B cell (primary cell): ENCODE results near the gene EMX1. TPM values are rescaled to one million over a fixed set of nuclear protein-coding genes. Genes with fewer than 3 reads are reported as not detected.

Experiments
- ATAC-seq: fragments of 200-7000 bp; cut with Tn5 transposase; one replicate; pipeline ENCODE4 v1.10.0; 2021; ENCODE audit warnings: low read depth, mild to moderate bottlenecking, moderate number of reproducible peaks, moderate library complexity
- CTCF ChIA-PET: fragments of 350-600 bp; sonication (Branson Sonifier 250); formaldehyde crosslinking; loops from one replicate; lab custom pipeline; 2021; ENCODE audit warnings: antibody characterized with exemption, inconsistent platforms; lab: Charles Lee
- POLR2A ChIA-PET: fragments of 350-600 bp; sonication (Branson Sonifier 250); formaldehyde crosslinking; loops from one replicate; lab custom pipeline; 2021; ENCODE audit warnings: antibody characterized with exemption; lab: Charles Lee
- DNase-seq: peaks from one replicate; pipeline ENCODE4 v3.0.0; 2013
- H2AFZ ChIP-seq: 2 replicates; pipeline ENCODE4 v1.6.1; 2012; ENCODE audit warnings: mild to moderate bottlenecking, low read depth, low read length; ENCODE audit not compliant: insufficient read depth, poor library complexity, severe bottlenecking
- H3K27ac ChIP-seq, 2 donors: 1 replicate in 1 of 2; 2 replicates in 1 of 2; pipeline ENCODE4 v1.5.1; 2012 to 2013; ENCODE audit warnings: low read length in 2 of 2, mild to moderate bottlenecking in 2 of 2, moderate library complexity in 1 of 2
- H3K27me3 ChIP-seq, 4 experiments: fragments of 200-600 bp in 1 of 4; sonication (generic) in 1 of 4; replicated peaks in 1 of 4; 1 replicate in 2 of 4; 2 replicates in 2 of 4; pipeline versions ENCODE4 v1.6.1 to v1.7.0; 2013 to 2016; ENCODE audit warnings: low read length in 3 of 4, mild to moderate bottlenecking in 2 of 4, mixed read lengths in 1 of 4, moderate library complexity in 1 of 4; ENCODE audit not compliant: insufficient read depth in 4 of 4, control insufficient read depth in 3 of 4; ENCODE audit errors: control extremely low read depth in 1 of 4
- H3K36me3 ChIP-seq, 2 experiments: replicated peaks in 1 of 2; 1 replicate in 1 of 2; 2 replicates in 1 of 2; pipeline versions ENCODE4 v1.6.1 to v1.7.1; 2013; ENCODE audit warnings: low read length in 1 of 2; ENCODE audit not compliant: insufficient read depth in 2 of 2, control insufficient read depth in 1 of 2; ENCODE audit errors: control extremely low read depth in 1 of 2, extremely low read depth in 1 of 2
- H3K4me1 ChIP-seq, 2 donors: fragments of 200-600 bp in 1 of 2; sonication (generic) in 1 of 2; 1 replicate in 1 of 2; 2 replicates in 1 of 2; pipeline versions ENCODE4 v1.5.1 to v1.6.1; 2013 to 2017; ENCODE audit warnings: low read length in 2 of 2; ENCODE audit not compliant: control insufficient read depth in 2 of 2, insufficient read depth in 2 of 2
- H3K4me2 ChIP-seq: replicated peaks from 2 replicates; pipeline ENCODE3; 2012; ENCODE audit warnings: mild to moderate bottlenecking, low read depth, low read length; ENCODE audit not compliant: poor library complexity, severe bottlenecking
- H3K4me3 ChIP-seq, 5 experiments: fragments of 200-600 bp in 1 of 5; sonication (generic) in 1 of 5; 1 replicate in 3 of 5; 2 replicates in 2 of 5; pipeline versions ENCODE4 v1.5.1 to v1.7.0; 2011 to 2016; ENCODE audit warnings: low read length in 4 of 5, mild to moderate bottlenecking in 4 of 5, low read depth in 2 of 5, control low read depth in 1 of 5, moderate library complexity in 1 of 5; ENCODE audit not compliant: insufficient read depth in 1 of 5; ENCODE audit errors: control extremely low read depth in 1 of 5, extremely low read depth in 1 of 5
- H3K79me2 ChIP-seq: fragments of 200-600 bp; sonication (generic); one replicate; pipeline ENCODE4 v1.6.0; 2016; ENCODE audit warnings: low read length; ENCODE audit not compliant: control insufficient read depth, insufficient read depth
- H3K9ac ChIP-seq: fragments of 200-600 bp; sonication (generic); 2 replicates; pipeline ENCODE4 v1.6.1; 2017; ENCODE audit warnings: mild to moderate bottlenecking, low read length, moderate library complexity
- H3K9me3 ChIP-seq, 3 donors: one replicate each; pipeline versions ENCODE4 v1.6.1 to v1.7.1; 2013; ENCODE audit warnings: low read length in 2 of 3; ENCODE audit not compliant: control insufficient read depth in 2 of 3, insufficient read depth in 1 of 3; ENCODE audit errors: control extremely low read depth in 1 of 3
- H4K20me1 ChIP-seq: 2 replicates; pipeline ENCODE4 v1.6.0; 2012; ENCODE audit warnings: mild to moderate bottlenecking, low read length; ENCODE audit not compliant: insufficient read depth, control insufficient read depth, poor library complexity, severe bottlenecking
- H3K27ac Mint-ChIP-seq: one replicate; pipeline ENCODE4 v1.8.0; 2021; ENCODE audit warnings: mixed read lengths
- H3K27me3 Mint-ChIP-seq: one replicate; pipeline ENCODE4 v1.8.0; 2021; ENCODE audit warnings: mixed read lengths
- H3K4me1 Mint-ChIP-seq: one replicate; pipeline ENCODE4 v1.8.0; 2021; ENCODE audit warnings: mixed read lengths
- H3K4me3 Mint-ChIP-seq: one replicate; pipeline ENCODE4 v1.8.0; 2021; ENCODE audit warnings: mixed read lengths
- H3K9me3 Mint-ChIP-seq: one replicate; pipeline ENCODE4 v1.8.0; 2022; ENCODE audit warnings: mixed read lengths; ENCODE audit not compliant: insufficient read depth
- CTCF ChIP-seq: fragments of 200-600 bp; IDR thresholded peaks from one replicate; pipeline ENCODE4 v1.8.0; 2022; ENCODE audit warnings: antibody characterized with exemption, mild to moderate bottlenecking
- EZH2 ChIP-seq: IDR thresholded peaks from 2 replicates; pipeline ENCODE4 v1.6.1; 2012; ENCODE audit warnings: borderline replicate concordance, low read depth, mild to moderate bottlenecking, moderate library complexity, low read length; ENCODE audit not compliant: insufficient read depth, poor library complexity, severe bottlenecking
- WGBS: methylation state at CpG from one replicate; pipeline ENCODE4 v1.1.5; 2013; ENCODE audit warnings: missing lambda C conversion rate; ENCODE audit not compliant: insufficient coverage; 5-methylcytosine and 5-hydroxymethylcytosine counted together
- intact Hi-C: fragments of 100-400 bp; cut with micrococcal nuclease; formaldehyde crosslinking; loops from one replicate; pipeline ENCODE4 v1.10.0; 2022
- polyA plus RNA-seq: library from polyadenylated mRNA; depleted of rRNA; stranded (reverse); fragments of >200 nt; gene quantifications from 2 replicates; pipeline ENCODE4 v1.2.3, GENCODE V29; 2012
- total RNA-seq, 2 donors: library from RNA; stranded (reverse); fragments of 120-200 nt in 1 of 2; gene quantifications; 1 replicate in 1 of 2; 2 replicates in 1 of 2; pipeline versions ENCODE4 v1.2.3 to v1.2.4, GENCODE V29; 2013 to 2022

The EMX1 gene
- total and polyA plus RNA-seq, 2 donors (not counting 1 experiment from before 2014, with no cell fraction given): not detected

DNA sequence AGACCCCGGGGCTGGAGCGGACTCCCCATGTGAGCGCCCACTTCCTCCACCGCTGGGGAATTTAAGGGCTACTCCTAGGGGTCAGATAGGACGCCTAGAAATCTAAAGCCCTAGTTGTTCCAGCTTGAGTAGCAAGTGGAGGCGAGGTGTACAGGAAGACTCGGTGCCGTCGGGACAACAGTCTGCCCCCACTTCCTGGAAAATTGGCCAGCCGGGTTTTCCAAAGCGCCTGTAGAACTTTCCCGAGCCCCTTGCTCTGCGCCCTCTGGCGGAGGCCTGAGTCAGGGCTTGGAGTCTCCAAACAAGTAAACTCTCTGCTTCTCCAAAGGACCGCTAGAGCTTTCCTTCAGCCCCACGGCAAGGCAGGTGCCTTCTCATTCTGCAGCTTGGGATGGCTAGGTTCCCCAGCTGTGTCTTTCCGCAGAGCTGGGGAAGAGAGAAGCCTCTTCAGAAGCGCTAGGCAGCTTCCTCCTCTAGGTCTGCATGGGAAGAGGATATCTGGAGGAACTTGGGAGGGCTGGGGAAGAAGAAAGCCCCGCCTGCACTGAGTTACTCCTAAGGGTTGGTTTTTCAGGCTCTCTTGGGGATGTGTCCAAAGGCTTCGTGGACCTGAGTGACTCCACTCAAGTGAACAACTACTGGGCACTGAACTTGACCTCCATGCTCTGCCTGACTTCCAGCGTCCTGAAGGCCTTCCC lies 29.4 kb upstream of the EMX1 start:
- peak; percentile 57 for DNase-seq
- H3K4me3 ChIP-seq: peak overlapping the region; percentile 18 to 64 (median 53)
- TF ChIP-seq EZH2: no peak
- peak; percentile 76 for TF ChIP-seq CTCF
- H3K4me2 ChIP-seq: peak overlapping the region; percentile 88
- ChIA-PET CTCF (interaction anchor here (0.7 to 1.5 kb wide), 7 partner anchors 15 to 289 kb away, joined by 3 to 8 read pairs (median 3); no protein-coding TSS in a partner anchor), POLR2A (no interaction called here)
- peaks cover 0 to 62% (median 27%) of the 10 kb centered on the region in 4 experiments for H3K27me3 ChIP-seq
- peak overlapping the region; percentile 76 for H2AFZ ChIP-seq
- ATAC-seq: peak; percentile 9
- Mint-ChIP-seq H3K9me3 (no peaks in the 10 kb centered on the region), H3K27me3 (peaks cover 56% of the 10 kb centered on the region), H3K27ac (no peak overlapping the region), H3K4me3 (peak overlapping the region; percentile 81), H3K4me1 (peaks cover 15% of the 10 kb centered on the region)
- H3K4me1 ChIP-seq: peaks cover 14 to 18% of the 10 kb centered on the region in 2 donors
- no peaks in the 10 kb centered on the region for H3K36me3 ChIP-seq
- H3K9me3 ChIP-seq: peaks cover 0 to 3% (median 0%) of the 10 kb centered on the region in 3 donors
- H3K27ac ChIP-seq: no peak overlapping the region
- H3K9ac ChIP-seq: peak overlapping the region; percentile 62
- WGBS: 9% methylated on average over 18 of the region's 21 CpGs
- no peaks in the 10 kb centered on the region for H3K79me2 ChIP-seq
- intact Hi-C loops: no loop called here
- no peaks in the 10 kb centered on the region for H4K20me1 ChIP-seq
